GM12878 (cell line): ENCODE results near the gene NKTR. TPM values are rescaled to one million over a fixed set of nuclear protein-coding genes. Genes with fewer than 3 reads are reported as not detected.
A peak's percentile ranks its signal among the peaks of the same experiment; 100 is the strongest.

Source experiments
- BCLAF1 ChIP-seq: fragments of 450-650 bp; IDR thresholded peaks from 2 replicates; pipeline ENCODE4 v1.6.1; 2017; ENCODE audit warnings: antibody characterized with exemption, mild to moderate bottlenecking, moderate library complexity
- BHLHE40 ChIP-seq, 2 experiments: fragments of 450-650 bp in 1 of 2; IDR thresholded peaks; 2 replicates each; pipeline ENCODE4 v1.6.1; 2011 to 2017; ENCODE audit warnings: low read depth in 2 of 2, borderline replicate concordance in 1 of 2, improper control_type of control experiment in 1 of 2, low read length in 1 of 2, mild to moderate bottlenecking in 1 of 2
- CBFB ChIP-seq: IDR thresholded peaks from 2 replicates; pipeline ENCODE4 v1.6.1; 2016; ENCODE audit warnings: antibody characterized with exemption, low read depth
- IKZF1 ChIP-seq: fragments of 450-650 bp; conservative IDR thresholded peaks from 2 replicates; pipeline ENCODE4 v1.6.1; 2017; ENCODE audit warnings: antibody characterized with exemption, mild to moderate bottlenecking
- IRF4 ChIP-seq: IDR thresholded peaks from 2 replicates; pipeline ENCODE4 v1.6.1; 2011; ENCODE audit warnings: low read depth, low read length
- JUNB ChIP-seq: IDR thresholded peaks from 2 replicates; pipeline ENCODE4 v1.6.1; 2016; ENCODE audit warnings: antibody characterized with exemption, mild to moderate bottlenecking
- JUND ChIP-seq: IDR thresholded peaks from 2 replicates; pipeline ENCODE4 v1.6.1; 2012; ENCODE audit warnings: low read depth, mild to moderate bottlenecking, low read length, improper control_type of control experiment, moderate library complexity
- NFIC ChIP-seq: IDR thresholded peaks from 2 replicates; pipeline ENCODE4 v1.6.1; 2012; ENCODE audit warnings: low read depth, mild to moderate bottlenecking, inconsistent platforms, low read length, moderate library complexity
- NR2C1 ChIP-seq: fragments of 450-650 bp; IDR thresholded peaks from 2 replicates; pipeline ENCODE4 v1.6.1; 2017; ENCODE audit warnings: antibody characterized with exemption, mild to moderate bottlenecking, moderate library complexity
- PAX8 ChIP-seq: fragments of 450-650 bp; IDR thresholded peaks from 2 replicates; pipeline ENCODE4 v1.6.1; 2017; ENCODE audit warnings: mild to moderate bottlenecking, moderate library complexity
- POLR2AphosphoS2 ChIP-seq: IDR thresholded peaks from 2 replicates; pipeline ENCODE4 v1.6.1; 2011; ENCODE audit warnings: low read depth, mild to moderate bottlenecking, low read length, improper control_type of control experiment, moderate library complexity
- REST ChIP-seq: IDR thresholded peaks from 2 replicates; pipeline ENCODE4 v1.6.1; 2012; ENCODE audit warnings: mild to moderate bottlenecking, low read depth, low read length
- SMAD5 ChIP-seq: IDR thresholded peaks from 2 replicates; pipeline ENCODE4 v1.6.1; 2016; ENCODE audit warnings: antibody characterized with exemption, low read depth
- SREBF1 ChIP-seq: IDR thresholded peaks from 2 replicates; pipeline ENCODE4 v1.6.1; 2012; ENCODE audit warnings: mild to moderate bottlenecking, low read length
- STAT1 ChIP-seq: fragments of 450-650 bp; conservative IDR thresholded peaks from 2 replicates; pipeline ENCODE4 v1.6.1; 2014; ENCODE audit warnings: antibody characterized with exemption, mild to moderate bottlenecking
- polyA plus RNA-seq, 11 experiments: library from polyadenylated mRNA; depleted of rRNA in 4 of 11; unstranded in 6 of 11; stranded (reverse) in 5 of 11; fragments of >200 nt; fragmentation: Nextera tagmentation in 4 of 11; fragmentation: Illumina TruSeq in 1 of 11; extraction: Ambion mirVana in 4 of 11; extraction: Trizol in 1 of 11; gene quantifications; 1 replicate in 1 of 11; 2 replicates in 10 of 11; pipeline versions ENCODE4 v1.2.1 to v1.2.3, GENCODE V29; 2011 to 2016; ENCODE audit warnings: inconsistent platforms in 2 of 11, missing spikeins in 2 of 11, low read depth in 1 of 11
- total RNA-seq, 4 experiments: library from RNA; depleted of rRNA in 3 of 4; stranded (reverse); fragments of >200 nt in 3 of 4; fragmentation: Illumina TruSeq in 1 of 4; extraction: Trizol in 1 of 4; gene quantifications; 2 replicates each; pipeline versions ENCODE4 v1.2.1 to v1.2.3, GENCODE V29; 2013 to 2021
- TF ChIP-seq, protein P1 (sequence below): fragments of 450-650 bp; conservative IDR thresholded peaks from 2 replicates; pipeline ENCODE4 v1.6.1; 2017; ENCODE audit warnings: mild to moderate bottlenecking, moderate library complexity
- TF ChIP-seq, protein P2 (sequence below): IDR thresholded peaks from 2 replicates; pipeline ENCODE4 v1.6.1; 2011; ENCODE audit warnings: low read depth, mild to moderate bottlenecking, low read length, moderate library complexity, borderline replicate concordance; ENCODE audit errors: extremely low read depth

NKTR gene
- total and polyA plus RNA-seq, 10 of the 15 experiments (the other 5 are each of a cell fraction or from before 2014, with no cell fraction given): 15.3 to 91.9 (median 55.3) TPM

DNA sequence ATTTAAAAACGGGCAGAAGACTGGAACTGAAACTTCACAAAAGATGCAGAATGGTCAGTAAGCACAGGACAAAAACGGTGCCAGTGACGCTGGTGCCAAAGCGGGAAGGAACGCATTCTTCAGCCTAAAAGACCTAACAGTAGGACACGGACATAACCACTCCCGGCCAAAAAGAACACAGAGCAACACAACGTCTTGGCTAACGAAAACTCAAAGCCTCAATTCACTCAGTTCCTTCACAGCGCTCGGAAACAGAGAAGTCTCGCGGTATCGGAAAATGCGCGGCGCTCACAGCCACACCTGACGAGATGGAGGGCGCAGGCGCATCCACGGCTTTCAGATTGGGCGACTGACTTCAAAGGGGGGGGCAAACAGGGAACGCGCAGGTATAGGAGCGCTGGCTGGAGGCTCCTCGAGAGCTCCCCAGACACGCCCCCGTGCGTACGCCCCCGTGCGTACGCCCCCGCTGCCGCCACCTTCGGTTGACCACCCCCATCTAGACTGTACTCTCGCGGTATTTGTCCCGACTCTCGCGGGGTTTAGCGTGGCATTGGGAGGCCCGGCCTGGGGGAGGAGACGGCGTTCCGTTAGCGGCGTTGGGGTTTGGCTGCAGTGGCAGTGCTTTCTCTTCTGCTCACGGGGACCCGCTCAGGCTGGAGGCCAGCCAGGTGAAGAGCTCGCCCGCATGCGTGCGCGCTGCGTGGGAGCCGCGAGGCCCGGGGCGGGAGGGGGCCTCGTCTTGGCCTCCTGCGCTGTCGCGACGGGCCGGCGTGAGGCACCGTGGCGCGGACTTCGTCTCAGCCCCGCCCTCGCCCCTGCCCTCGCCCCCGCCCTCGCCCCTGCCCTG is at the start of gene NKTR (continued):
- no peak for TF ChIP-seq REST
- peak; percentile 94 for TF ChIP-seq POLR2AphosphoS2
- no peak for TF ChIP-seq BCLAF1
- no peak for TF ChIP-seq NR2C1
- peak; percentile 61 to 82 for TF ChIP-seq BHLHE40 (IDR thresholded peaks at IDR 0.05; ENCODE audit: borderline replicate concordance in 1 of 2, low read depth in 2 of 2, low read length in 1 of 2)
- TF ChIP-seq STAT1: 0 out of 2 replicates have a peak, but pooled peaks have one; percentile 32
- TF ChIP-seq NFIC: no peak
- no peak for TF ChIP-seq PAX8
- peak; percentile 72 for TF ChIP-seq IKZF1
- TF ChIP-seq, protein P1, sequence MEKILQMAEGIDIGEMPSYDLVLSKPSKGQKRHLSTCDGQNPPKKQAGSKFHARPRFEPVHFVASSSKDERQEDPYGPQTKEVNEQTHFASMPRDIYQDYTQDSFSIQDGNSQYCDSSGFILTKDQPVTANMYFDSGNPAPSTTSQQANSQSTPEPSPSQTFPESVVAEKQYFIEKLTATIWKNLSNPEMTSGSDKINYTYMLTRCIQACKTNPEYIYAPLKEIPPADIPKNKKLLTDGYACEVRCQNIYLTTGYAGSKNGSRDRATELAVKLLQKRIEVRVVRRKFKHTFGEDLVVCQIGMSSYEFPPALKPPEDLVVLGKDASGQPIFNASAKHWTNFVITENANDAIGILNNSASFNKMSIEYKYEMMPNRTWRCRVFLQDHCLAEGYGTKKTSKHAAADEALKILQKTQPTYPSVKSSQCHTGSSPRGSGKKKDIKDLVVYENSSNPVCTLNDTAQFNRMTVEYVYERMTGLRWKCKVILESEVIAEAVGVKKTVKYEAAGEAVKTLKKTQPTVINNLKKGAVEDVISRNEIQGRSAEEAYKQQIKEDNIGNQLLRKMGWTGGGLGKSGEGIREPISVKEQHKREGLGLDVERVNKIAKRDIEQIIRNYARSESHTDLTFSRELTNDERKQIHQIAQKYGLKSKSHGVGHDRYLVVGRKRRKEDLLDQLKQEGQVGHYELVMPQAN: peak; percentile 70; the same call in 1 of the 2 replicates
- TF ChIP-seq, protein P2, sequence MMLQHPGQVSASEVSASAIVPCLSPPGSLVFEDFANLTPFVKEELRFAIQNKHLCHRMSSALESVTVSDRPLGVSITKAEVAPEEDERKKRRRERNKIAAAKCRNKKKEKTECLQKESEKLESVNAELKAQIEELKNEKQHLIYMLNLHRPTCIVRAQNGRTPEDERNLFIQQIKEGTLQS: no peak
- TF ChIP-seq JUND: no peak
- TF ChIP-seq JUNB: no peak
- peak; percentile 77; the same call in 1 of the 2 replicates for TF ChIP-seq SMAD5
- peak; percentile 37; the same call in 1 of the 2 replicates for TF ChIP-seq IRF4
- TF ChIP-seq CBFB: peak; percentile 95
- no peak for TF ChIP-seq SREBF1
